ENCODE data around the gene SH3RF3.

DNA sequence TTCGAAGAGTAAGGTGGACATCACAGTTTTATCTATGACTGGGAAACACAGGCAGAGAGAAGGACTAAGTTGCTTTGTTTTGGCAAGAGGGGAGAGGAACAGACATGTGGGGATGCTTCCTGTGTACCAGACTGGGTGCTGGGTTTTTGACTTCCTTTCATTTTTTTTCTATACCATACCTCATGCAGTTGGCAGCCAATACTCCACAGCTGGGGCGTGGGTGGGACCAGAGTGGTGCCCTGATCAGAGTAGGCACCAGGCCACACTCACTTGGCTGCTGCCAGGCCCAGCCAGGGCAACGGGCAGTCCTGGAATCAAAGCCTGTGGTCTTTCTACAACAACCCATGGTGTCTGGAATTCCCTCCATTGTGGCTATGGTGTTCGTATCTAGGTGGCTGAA, 45.2 kb downstream of the SH3RF3 start:
- TF ChIP-seq, protein P1, sequence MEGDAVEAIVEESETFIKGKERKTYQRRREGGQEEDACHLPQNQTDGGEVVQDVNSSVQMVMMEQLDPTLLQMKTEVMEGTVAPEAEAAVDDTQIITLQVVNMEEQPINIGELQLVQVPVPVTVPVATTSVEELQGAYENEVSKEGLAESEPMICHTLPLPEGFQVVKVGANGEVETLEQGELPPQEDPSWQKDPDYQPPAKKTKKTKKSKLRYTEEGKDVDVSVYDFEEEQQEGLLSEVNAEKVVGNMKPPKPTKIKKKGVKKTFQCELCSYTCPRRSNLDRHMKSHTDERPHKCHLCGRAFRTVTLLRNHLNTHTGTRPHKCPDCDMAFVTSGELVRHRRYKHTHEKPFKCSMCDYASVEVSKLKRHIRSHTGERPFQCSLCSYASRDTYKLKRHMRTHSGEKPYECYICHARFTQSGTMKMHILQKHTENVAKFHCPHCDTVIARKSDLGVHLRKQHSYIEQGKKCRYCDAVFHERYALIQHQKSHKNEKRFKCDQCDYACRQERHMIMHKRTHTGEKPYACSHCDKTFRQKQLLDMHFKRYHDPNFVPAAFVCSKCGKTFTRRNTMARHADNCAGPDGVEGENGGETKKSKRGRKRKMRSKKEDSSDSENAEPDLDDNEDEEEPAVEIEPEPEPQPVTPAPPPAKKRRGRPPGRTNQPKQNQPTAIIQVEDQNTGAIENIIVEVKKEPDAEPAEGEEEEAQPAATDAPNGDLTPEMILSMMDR (IDR thresholded peaks at IDR 0.05) = no peak
- no peak for TF ChIP-seq POLR2A (IDR thresholded peaks at IDR 0.05)
